Effector CD4-positive, alpha-beta T cell (primary cell): ENCODE data around the gene KLHDC10.
"Not testable (repeated sequence)": the region's sequence is repeated elsewhere in the genome, so short reads cannot be mapped to it uniquely, and the experiment has no call there.

Experiments
- DNase-seq: peaks from one replicate; pipeline ENCODE4 v3.0.0-alpha.2; 2020

Gene KLHDC10

GRCh38 chr7:130157700-130158099 is 87.4 kb downstream of the KLHDC10 start:
- DNase-seq, result no peak

- no peak for DNase-seq
These were observed 89.7 kb downstream of the KLHDC10 start for GRCh38 chr7:130160023-130160422.

GRCh38 chr7:130160455-130160854 is 90.1 kb downstream of the KLHDC10 start:
- DNase-seq, result no peak

- DNase-seq, result no peak
These were observed 91.9 kb downstream of the KLHDC10 start for GRCh38 chr7:130162196-130162595.

GRCh38 chr7:130174237-130174959 is 104.1 kb downstream of the KLHDC10 start:
- DNase-seq, result no peak

- no peak for DNase-seq
These were observed 107.9 kb downstream of the KLHDC10 start for GRCh38 chr7:130178251-130178650.

- no peak for DNase-seq
These were observed 109.3 kb downstream of the KLHDC10 start for GRCh38 chr7:130179631-130180030.

- DNase-seq, result no peak
These were observed 110.4 kb downstream of the KLHDC10 start for GRCh38 chr7:130180571-130181262.

GRCh38 chr7:130181263-130181605 is 110.9 kb downstream of the KLHDC10 start:
- DNase-seq, result no peak

GRCh38 chr7:130182990-130183389 is 112.7 kb downstream of the KLHDC10 start:
- DNase-seq, result no peak

- not testable (repeated sequence) for DNase-seq
These were observed 114.0 kb downstream of the KLHDC10 start for GRCh38 chr7:130184349-130184748.
